Lower leg skin (tissue), 3 donors: ENCODE data around the gene FLNB.

Experiments
- POLR2A ChIP-seq, 2 donors: fragments of 450-650 bp; IDR thresholded peaks; one replicate each; pipeline ENCODE4 v1.6.1; 2016 to 2017; ENCODE audit warnings: antibody characterized with exemption in 2 of 2, mild to moderate bottlenecking in 1 of 2, moderate library complexity in 1 of 2
- TF ChIP-seq, protein P1 (sequence below), 3 donors: fragments of 450-650 bp; IDR thresholded peaks; one replicate each; pipeline ENCODE4 v1.5.1; 2016; ENCODE audit warnings: antibody characterized with exemption in 3 of 3, mild to moderate bottlenecking in 3 of 3, moderate library complexity in 2 of 3

GRCh38 chr3:58008141-58009025 lies at the start of gene FLNB:
- TF ChIP-seq, protein P1, sequence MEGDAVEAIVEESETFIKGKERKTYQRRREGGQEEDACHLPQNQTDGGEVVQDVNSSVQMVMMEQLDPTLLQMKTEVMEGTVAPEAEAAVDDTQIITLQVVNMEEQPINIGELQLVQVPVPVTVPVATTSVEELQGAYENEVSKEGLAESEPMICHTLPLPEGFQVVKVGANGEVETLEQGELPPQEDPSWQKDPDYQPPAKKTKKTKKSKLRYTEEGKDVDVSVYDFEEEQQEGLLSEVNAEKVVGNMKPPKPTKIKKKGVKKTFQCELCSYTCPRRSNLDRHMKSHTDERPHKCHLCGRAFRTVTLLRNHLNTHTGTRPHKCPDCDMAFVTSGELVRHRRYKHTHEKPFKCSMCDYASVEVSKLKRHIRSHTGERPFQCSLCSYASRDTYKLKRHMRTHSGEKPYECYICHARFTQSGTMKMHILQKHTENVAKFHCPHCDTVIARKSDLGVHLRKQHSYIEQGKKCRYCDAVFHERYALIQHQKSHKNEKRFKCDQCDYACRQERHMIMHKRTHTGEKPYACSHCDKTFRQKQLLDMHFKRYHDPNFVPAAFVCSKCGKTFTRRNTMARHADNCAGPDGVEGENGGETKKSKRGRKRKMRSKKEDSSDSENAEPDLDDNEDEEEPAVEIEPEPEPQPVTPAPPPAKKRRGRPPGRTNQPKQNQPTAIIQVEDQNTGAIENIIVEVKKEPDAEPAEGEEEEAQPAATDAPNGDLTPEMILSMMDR (IDR thresholded peaks at IDR 0.05) = no peak
- TF ChIP-seq POLR2A (IDR thresholded peaks at IDR 0.05) = no peak
